ENCODE measurements around the gene STK24. TPM values are rescaled to one million over a fixed set of nuclear protein-coding genes. Genes with fewer than 3 reads are reported as not detected.

Gene STK24
- total RNA-seq, 1 donor from 2014 or later, result 44.2 TPM

DNA sequence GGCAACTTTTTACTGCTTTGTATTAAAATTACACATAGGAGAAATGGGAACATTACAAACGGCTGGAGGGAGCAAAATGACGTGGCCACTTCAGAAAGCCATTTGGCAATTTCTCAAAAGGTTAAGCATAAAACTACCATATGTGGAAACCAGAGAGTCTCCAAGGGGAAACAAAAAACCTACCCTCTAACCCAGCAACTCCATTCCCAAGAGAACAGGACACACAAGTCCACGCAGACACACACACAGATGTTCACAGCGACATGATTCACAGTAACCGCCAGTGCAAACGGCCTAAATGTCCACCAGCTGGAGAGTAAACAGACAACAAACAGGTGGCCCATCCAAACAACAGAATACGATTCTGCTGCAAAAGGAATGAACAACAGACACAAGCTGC is 37.2 kb downstream of the STK24 start:
- DNase-seq (ENCODE audit: low spot score) (no peak), ATAC-seq (no peak)
- intact Hi-C loops (cut with DNase I), result no loop called here

DNA sequence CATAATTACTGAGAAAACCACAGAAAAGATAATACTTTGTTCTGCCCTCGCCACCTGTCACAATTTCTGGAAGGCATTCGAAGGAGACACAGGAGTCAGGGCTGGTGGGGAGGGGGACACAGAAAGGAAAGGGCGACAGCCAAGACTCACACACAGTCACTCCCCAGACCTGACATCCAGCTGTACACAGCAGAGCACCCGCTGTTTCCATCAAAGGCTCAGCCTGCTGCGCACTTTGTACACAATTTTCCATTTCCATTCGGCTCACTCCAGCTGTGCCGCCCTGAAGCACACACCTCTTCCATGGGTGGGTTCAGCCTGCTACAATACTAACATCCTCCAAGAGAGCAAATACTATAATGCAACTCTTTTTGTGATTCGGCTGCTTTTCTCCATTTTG is 38.0 kb downstream of the STK24 start:
- DNase-seq (ENCODE audit: low spot score), result no peak
- no peak for ATAC-seq
- intact Hi-C loops (cut with DNase I), result no loop called here

DNA sequence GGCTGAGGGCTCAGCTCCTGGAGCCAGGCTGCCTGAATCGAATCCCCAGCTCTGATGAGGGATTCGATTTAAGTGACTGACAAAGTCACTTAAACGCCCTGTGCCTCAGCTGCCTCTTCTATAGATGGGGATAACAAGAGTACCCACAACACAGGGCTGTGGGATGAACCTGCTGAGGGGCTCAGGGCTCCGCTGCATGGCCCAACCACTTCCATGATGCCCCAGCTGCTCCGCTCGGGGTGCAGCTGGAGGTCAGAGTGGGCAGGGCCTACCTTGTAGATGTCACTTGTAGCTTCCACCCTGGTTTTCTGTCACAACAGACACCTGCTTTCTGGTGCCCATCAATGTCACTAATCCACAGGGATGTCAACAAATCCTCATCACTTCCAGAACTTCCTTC is 39.2 kb downstream of the STK24 start:
- ATAC-seq, result no peak
- DNase-seq (ENCODE audit: low spot score), result no peak
- intact Hi-C loops (cut with DNase I), result no loop called here

DNA sequence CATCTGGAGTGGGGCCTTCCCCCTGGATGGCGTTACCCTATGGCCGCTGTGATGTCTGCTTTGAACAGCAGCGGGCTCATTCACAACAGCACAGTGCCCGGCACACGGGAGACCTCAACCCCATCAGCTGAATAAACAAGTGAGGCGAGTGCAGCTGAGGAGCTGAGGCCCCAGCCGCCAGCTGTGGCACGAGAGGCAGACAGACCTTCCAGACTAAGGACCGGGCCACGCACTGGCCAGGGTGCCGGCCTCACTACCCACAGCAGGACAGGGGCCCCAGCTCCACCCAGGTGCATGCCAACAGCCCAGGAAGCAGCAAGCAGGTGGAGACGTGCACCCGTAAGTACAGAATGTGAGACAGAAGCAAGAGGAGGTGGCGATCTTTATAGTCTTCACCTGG is 39.6 kb downstream of the STK24 start:
- no peak for DNase-seq (ENCODE audit: low spot score)
- intact Hi-C loops (cut with DNase I), result no loop called here
- ATAC-seq, result no peak

DNA sequence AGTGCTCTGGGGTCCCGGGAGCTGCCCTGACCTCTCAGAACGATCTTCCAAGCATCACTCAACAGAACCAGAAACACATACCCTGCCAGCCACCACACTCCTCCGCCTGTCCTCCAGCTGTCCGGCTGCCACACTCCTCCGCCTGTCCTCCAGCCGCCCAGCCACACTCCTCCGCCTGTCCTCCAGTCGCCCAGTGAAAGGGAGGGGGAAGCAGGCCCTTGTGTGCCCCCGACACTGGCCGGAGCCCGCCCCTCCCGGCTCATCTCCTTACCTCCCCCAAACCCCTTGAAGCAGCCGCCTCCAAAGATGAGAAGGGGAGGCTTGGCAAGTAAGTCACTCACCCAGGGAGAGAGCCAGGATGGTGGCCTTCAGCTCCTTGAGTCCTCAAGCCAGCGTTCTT is 40.2 kb downstream of the STK24 start:
- DNase-seq (ENCODE audit: low spot score), result no peak
- intact Hi-C loops (cut with DNase I), result no loop called here
- ATAC-seq, result no peak

DNA sequence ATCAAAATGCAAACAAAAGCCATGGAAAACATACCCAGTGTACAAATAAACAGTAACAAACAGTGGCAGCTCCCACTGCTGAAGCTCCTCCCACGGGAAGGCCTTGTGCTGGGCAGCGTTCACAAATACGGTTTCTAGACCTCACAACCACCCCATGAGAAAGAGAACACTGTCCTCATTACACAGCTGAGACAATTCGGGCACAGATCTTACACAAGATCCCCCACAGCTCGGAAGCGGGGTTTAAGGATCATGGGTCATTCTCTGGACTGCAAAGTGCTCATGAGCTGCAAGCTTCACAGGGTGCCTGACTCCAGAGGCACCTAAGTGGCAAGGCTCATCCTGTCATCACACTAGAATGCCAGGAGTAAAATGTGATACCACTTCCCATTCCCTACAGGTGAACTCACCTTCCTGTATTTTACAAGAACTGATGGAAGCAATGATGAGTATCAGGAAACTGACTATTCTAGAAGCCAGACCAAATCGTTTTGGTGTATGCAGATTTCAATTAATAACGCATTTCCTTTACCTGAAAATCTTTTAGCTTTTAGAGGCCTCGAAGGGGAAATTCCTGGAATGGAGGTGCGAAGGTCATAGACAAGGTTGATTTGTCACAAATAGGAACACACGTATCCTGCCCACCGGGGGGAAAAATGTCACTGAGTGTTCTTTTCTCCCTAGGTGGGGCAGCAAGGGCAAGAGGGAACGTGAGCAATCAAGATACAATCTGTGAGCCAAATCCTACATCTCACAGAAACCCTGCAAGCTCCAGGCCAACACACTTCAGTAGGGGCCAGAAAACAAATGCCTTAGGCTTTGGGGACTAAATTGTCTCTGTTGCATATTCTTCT is 41.2 kb downstream of the STK24 start:
- DNase-seq (ENCODE audit: low spot score), result no peak
- intact Hi-C loops (cut with DNase I), result no loop called here
- ATAC-seq, result peak; percentile 74

DNA sequence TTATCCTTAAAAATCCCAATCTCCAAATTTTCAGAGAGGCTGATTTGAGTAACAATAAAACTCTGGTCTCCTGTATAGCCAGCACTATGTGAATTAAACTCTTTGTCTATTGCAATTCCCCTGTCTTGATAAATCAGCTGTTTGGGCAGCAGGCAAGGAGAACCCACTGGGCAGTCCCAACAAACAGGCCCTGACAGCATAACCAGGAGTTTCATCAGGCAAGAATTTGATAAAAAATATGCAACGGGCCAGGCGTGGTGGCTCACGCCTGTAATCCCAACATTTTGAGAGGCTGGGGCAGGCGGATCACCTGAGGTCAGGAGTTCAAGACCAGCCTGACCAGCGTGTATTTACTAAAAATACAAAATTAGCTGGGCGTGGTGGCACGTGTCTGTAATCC is 42.1 kb downstream of the STK24 start:
- intact Hi-C loops (cut with DNase I), result no loop called here
- DNase-seq (ENCODE audit: low spot score) (no peak), ATAC-seq (no peak)

DNA sequence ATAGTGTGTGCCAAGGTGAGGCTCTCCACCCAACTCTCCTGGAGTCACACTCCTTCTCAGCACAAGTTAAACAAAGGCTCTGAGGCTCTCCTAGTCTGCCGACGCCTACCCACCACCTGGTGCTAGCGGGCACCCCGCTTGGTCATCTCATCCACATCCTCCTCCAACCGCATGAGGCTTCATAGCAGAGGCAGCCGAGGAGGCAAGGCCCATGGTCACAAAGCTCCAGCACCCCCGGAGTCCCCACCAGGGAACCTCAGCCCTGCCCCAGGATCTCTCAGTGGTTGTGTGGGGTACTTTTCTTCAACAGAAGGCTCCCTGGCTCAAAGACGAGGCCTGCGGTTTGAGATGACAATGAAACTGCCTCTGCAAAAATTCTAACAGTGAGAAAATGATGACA is 43.0 kb downstream of the STK24 start:
- intact Hi-C loops (cut with DNase I), result no loop called here
- DNase-seq (ENCODE audit: low spot score), result no peak
- no peak for ATAC-seq

DNA sequence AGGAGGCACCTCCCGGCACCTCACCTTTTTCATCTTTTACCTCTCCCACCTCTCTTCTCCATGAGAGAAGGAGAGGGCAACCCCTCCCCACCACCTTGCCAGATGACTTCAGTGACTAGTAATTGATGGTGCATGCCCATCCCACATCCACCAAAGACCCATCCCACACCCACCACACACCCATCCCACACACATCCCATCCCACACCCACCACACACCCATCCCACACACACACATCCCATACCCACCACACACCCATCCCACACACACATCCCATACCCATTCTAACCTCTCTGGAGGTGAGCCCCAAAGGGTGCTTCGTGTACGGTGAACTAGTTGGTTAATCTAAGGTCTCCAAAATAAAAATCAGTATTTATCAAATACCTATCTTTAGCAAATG is 44.7 kb downstream of the STK24 start:
- no peak for DNase-seq (ENCODE audit: low spot score)
- ATAC-seq, result no peak
- intact Hi-C loops (cut with DNase I), result no loop called here

DNA sequence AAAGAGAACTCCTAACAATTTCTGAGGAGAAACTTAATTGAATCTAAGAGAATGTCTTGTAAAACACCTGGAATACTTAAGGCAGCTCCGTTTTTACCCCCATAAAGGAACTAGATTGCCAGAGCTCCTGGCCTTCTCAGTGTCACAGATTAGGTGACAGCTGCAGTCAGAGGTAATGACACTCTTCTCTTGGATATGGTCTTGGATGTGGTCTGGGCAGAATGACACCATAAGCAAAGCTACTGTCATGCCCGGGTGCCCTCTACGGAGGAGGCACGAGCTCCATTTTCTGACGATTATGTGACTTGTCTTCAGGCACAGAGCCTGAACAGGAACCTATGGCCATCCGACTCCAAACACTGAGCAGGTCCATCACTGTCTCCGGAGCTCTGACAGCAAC is 46.7 kb downstream of the STK24 start:
- ATAC-seq (no peak), DNase-seq (ENCODE audit: low spot score) (no peak)
- intact Hi-C loops (cut with DNase I), result no loop called here

DNA sequence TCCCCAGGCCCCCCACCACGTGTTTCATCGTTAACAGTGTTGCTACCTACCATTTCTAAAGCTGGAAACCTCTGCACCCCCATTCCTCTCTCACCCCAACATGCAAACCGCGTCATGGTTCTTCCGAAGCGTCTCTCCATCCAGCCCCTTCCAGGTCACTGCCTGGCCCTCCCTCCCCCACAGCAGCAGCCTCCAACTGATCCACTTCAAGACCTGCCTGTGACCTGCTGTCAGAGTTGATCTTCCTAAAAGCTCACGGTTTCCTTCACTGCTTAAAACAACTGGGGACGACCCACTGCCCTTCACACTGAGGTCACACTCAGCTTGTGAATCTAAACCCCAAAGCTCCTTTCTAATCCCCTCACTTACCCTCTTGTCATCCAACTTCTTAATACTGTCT is 47.7 kb downstream of the STK24 start:
- ATAC-seq (no peak), DNase-seq (ENCODE audit: low spot score) (no peak)

DNA sequence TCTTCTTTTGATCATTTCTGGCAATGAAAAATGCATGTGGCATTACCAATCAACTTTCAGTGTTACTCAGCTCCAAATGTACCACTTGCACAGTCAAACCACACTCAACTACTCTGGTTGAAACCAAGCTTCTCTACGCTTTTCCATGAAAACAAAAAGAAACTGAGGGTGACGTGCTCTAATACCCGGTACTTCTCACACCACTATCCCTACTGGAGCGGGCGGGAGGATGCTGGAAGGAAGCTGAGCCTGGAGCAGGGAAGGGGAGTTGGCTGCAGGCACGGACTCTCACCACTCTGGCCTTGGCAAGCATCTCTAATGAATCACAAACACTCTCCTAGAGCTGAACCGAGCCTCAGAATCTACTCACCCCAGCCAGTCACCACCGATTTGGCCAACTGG is 48.2 kb downstream of the STK24 start:
- ATAC-seq (peak; percentile 38), DNase-seq (ENCODE audit: low spot score) (no peak)
- intact Hi-C loops (cut with DNase I), result no loop called here

More for the DNA sequence above, 47.7 kb downstream of the STK24 start:
- intact Hi-C loops (cut with DNase I), result no loop called here

DNA sequence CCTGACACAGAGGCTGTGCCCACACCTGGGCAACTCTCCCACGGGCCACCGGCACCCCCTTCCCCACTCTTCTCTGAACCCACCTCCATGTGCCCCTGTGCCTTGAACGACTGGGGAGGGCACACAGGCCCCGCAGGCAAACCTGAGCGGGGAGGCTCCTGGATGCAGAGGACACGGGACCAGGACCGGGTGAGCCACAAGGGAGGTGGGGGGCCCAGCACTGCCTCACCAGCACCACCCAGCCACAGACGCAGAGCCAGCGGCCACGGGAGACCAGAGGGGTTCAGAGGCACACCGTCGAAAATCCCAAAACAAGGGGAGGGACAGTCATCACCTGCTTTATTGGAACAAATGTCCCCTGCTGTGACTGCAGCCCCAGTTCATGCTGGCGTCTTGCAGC is 49.4 kb downstream of the STK24 start:
- DNase-seq (ENCODE audit: low spot score) (no peak), ATAC-seq (no peak)
- intact Hi-C loops (cut with DNase I), result no loop called here

DNA sequence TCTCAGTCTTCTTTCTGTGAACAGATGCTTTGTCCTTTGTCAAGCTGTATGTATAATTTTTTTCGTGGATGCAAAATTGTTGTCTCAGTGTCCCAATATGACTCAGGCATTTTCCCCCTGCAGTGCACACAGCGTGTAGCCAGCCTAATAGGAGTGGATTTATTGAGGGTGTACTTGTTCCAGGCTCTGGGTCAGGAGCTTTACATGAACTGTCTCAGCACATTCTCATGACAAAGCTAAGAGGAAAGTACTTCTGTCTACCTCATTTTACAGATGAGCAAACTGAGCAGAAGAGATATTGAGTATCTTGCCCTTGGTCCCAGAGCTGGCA is 50.8 kb downstream of the STK24 start:
- DNase-seq (ENCODE audit: low spot score), result no peak
- ATAC-seq, result no peak
- intact Hi-C loops (cut with DNase I), result no loop called here

DNA sequence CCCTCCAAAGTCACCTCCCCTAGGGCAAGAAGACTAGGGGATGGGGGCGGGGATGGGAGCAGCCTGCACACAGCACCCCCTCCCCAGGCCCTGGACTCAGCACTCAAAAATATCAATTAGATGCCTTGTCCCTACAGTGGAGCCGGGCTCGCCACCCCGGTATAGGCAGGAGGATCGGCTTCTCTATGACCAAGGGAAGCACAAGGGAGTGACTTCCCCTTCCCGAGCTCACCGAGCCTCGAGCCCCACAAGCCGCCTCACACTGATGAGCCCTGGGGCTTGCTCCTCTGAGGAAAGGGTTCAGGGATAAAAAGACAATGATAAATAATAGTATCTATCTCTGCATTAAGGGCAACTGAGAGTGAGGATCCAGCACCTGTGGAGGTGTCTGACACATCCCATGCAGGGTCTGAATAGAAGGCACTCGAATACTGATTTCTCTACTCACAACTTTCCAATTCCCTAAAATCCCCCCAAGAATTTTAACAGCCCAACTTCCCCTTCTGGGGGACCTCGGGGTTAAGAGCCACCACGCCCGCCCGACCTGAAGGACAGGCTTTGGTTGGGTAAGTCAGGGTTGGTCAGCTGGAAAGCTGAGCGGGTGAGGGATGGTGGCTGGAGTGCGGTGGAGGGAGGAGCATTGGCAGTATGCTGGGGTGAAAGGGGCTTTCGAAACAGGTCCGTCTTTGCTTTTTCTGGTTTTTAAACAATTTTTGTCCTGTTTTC is 51.3 kb downstream of the STK24 start:
- DNase-seq (ENCODE audit: low spot score) (no peak), ATAC-seq (no peak)
- intact Hi-C loops (cut with DNase I), result no loop called here

DNA sequence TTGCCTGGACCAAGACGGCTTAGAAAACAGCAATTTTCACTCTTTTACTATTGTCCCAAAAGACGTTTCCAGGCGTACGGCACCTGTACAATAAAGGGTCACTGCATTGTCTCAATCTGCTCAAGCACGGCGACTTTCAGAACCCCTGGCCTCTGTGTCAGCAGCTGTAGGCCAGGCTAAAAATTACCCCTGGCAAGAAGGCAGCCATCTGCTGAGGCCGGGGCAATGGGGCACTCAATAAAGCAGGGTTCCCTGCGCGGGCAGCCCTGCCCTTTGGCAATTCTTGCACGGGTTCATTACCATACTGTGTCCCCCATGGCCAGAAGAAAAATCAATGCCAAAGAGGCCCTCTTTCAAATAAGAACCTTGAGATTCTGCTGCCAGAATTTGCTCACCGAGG is 52.1 kb downstream of the STK24 start:
- no peak for ATAC-seq
- intact Hi-C loops (cut with DNase I), result no loop called here
- DNase-seq (ENCODE audit: low spot score), result no peak

DNA sequence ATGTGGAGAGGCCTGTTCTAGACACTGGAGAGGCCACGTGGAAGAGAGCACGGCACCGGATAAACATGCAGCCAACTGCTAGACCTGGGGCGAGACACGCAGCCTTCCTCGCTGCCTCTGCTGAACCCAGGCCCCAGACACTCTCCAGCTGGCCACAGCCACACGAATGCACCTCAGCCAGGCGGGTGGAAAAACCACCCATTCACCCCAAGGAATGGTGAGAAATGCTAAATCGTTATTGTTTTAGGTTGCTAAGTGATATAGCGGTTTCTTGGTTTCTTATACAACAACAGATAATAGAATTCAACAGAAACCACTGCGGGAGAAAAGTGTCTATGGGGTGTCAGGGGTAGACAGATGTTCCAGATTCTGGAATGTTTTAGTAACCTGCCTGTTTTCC is 52.5 kb downstream of the STK24 start:
- intact Hi-C loops (cut with DNase I), result no loop called here
- ATAC-seq (peak; percentile 47), DNase-seq (ENCODE audit: low spot score) (no peak)

DNA sequence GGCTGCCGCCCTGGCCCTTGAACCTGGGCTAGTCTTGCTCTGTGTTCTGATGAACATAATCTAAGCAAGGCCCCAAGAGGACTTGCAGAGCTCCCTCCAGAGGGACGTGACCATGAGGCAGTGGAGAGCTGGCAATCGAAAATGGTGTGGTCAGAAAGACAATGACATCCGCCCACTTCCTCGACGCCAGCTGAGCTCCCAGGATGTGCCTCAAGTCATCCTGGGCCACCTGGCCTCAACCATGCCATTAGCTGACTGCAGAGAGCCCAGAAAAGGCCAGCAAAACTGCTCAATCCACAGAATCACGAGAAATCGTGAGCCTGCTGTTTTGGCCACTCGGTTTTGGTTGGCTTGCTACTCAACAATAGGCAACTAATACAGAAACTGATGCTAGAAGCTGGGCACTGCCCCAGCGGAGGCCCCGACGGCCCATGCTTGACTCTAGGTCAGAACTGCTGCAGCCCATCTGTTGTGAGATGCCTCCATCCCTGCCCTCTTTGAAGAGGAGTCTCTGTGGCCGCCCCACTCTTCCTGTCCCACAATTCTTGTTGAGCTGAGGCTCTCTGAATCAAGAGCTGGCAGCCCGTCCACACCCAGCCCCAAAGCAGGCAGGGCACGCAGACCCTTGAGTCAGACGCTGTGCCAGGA is 53.3 kb downstream of the STK24 start:
- intact Hi-C loops (cut with DNase I), result no loop called here
- no peak for DNase-seq (ENCODE audit: low spot score)
- ATAC-seq, result no peak

DNA sequence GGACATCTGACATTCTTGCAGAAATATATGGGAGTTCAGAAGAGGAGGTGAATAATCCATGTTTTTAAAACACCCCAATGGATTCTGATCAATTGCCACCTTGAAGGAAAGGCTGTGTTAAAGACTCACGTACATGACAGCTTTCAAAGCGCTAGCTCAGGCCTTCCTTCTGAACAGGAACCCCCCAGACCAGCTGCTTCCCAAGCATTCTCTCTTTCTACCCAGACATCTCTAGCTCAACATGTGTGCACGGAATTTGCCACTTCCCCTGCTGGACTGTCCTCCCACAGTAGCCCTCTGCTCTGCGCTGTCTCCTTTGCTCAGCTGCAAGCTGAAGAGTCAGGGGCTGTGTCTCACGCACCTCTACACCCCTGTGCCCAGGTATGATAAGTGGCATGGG is 54.5 kb downstream of the STK24 start:
- intact Hi-C loops (cut with DNase I), result no loop called here
- ATAC-seq (no peak), DNase-seq (ENCODE audit: low spot score) (no peak)

DNA sequence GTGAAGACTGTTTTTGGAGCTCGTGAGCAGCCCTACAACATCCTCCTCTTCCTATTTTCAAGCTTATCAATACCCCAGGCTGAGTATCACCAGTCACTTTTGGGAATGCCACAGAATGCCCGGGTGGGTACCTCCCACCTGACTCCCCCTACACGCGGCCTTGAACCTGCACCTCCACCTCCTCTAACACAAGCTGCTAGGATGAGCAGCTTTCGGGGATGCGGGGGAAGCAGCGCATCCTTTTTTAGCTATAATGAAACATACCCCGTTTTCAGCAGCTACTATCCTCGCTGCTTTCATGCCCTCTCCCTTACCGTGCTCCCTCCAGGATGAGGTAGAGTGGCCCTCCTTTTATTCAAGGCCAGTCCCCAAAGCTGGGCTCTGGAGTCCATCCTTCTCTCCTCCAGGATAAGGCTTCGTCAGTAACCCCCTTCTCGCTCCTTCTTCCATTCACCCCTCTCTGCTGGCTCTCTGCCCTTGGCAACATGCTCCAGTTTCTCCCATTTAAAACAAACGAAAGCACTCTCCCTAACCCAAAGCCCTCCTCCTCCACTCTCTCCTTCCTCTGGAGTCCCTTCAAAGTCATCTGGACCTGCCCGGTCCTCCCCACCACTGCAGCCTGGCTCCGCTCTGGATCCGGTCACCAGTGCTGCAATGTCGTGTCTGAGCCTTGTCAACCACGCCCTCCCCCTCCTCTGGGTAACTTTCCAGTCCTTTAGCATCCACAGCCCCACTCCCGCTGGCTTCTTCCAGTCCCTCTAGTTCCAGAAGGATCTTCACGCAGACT is 55.3 kb downstream of the STK24 start:
- ATAC-seq (no peak), DNase-seq (ENCODE audit: low spot score) (no peak)
- intact Hi-C loops (cut with DNase I), result no loop called here

Data from sciatic nerve (tissue), 2 donors.